ENCODE measurements around the gene CARF. TPM values are rescaled to one million over a fixed set of nuclear protein-coding genes. Genes with fewer than 3 reads are reported as not detected.
"Not testable (repeated sequence)": the region's sequence is repeated elsewhere in the genome, so short reads cannot be mapped to it uniquely, and the experiment has no call there.

The CARF gene
- polyA plus RNA-seq, 3 donors: 1.1 to 4.6 (median 2.8) TPM

GRCh38 chr2:202989749-202990148 is 77.7 kb downstream of the CARF start:
- H3K4me2 ChIP-seq (replicated peaks; ENCODE audit: extremely low read depth, low read length, poor library complexity, severe bottlenecking): no peak overlapping the region
- H4K20me1 ChIP-seq (ENCODE audit: insufficient read depth, low read length): no peaks in the 10 kb centered on the region
- H3K9ac ChIP-seq (ENCODE audit: insufficient read depth, low read length, poor library complexity, severe bottlenecking): no peak overlapping the region
- H3K4me3 ChIP-seq (replicated peaks in 1 of 3; ENCODE audit: low read depth in 2 of 3, low read length in 3 of 3): no peak overlapping the region
- Mint-ChIP-seq H3K36me3 (peaks cover 0 to 3% of the 10 kb centered on the region in 2 donors), H3K4me1 (no peaks in the 10 kb centered on the region), H3K4me3 (no peak overlapping the region), H3K9me3 (peaks cover 0 to 3% (median 0%) of the 10 kb centered on the region in 7 donors), H3K27ac (no peak overlapping the region), H3K27me3 (ENCODE audit: low read depth in 3 of 3) (peaks cover 0 to 1% (median 0%) of the 10 kb centered on the region in 3 donors)
- H3K27me3 ChIP-seq (ENCODE audit: control insufficient read depth in 2 of 2, insufficient read depth in 2 of 2, low read length in 2 of 2): no peaks in the 10 kb centered on the region
- TF ChIP-seq CTCF (IDR thresholded peaks at IDR 0.05): no peak
- H3K36me3 ChIP-seq (replicated peaks in 1 of 2; ENCODE audit: control insufficient read depth in 1 of 2, insufficient read depth in 2 of 2, low read length in 2 of 2): no peaks in the 10 kb centered on the region
- H3K4me1 ChIP-seq (ENCODE audit: control insufficient read depth in 1 of 2, insufficient read depth in 2 of 2, low read length in 2 of 2): no peaks in the 10 kb centered on the region
- no peak overlapping the region for H2AFZ ChIP-seq (ENCODE audit: insufficient read depth, low read depth, low read length, poor library complexity, severe bottlenecking)
- no peaks in the 10 kb centered on the region for H3K9me3 ChIP-seq (replicated peaks in 1 of 2; ENCODE audit: control insufficient read depth in 1 of 2, insufficient read depth in 1 of 2, low read length in 2 of 2)
- intact Hi-C loops (cut with micrococcal nuclease): no loop called here
- no CpG with 5 or more reads among the region's 1 CpG for WGBS (ENCODE audit: insufficient coverage)
- no peak for DNase-seq
- no peak overlapping the region for H3K27ac ChIP-seq (ENCODE audit: low read depth in 1 of 2, low read length in 2 of 2)
- no peaks in the 10 kb centered on the region for H3K79me2 ChIP-seq (ENCODE audit: insufficient read depth, low read length)

- H2AFZ ChIP-seq (ENCODE audit: insufficient read depth, low read depth, low read length, poor library complexity, severe bottlenecking): no peak overlapping the region
- Mint-ChIP-seq H3K27me3 (ENCODE audit: low read depth in 3 of 3) (peaks cover 0 to 1% (median 0%) of the 10 kb centered on the region in 3 donors), H3K4me3 (no peak overlapping the region), H3K36me3 (peaks cover 0 to 3% of the 10 kb centered on the region in 2 donors), H3K9me3 (peaks cover 0 to 3% (median 0%) of the 10 kb centered on the region in 7 donors), H3K4me1 (no peaks in the 10 kb centered on the region), H3K27ac (no peak overlapping the region)
- no peak for DNase-seq
- TF ChIP-seq CTCF (IDR thresholded peaks at IDR 0.05): no peak
- WGBS (ENCODE audit: insufficient coverage): no CpG with 5 or more reads among the region's 3 CpGs
- H3K4me1 ChIP-seq (ENCODE audit: control insufficient read depth in 1 of 2, insufficient read depth in 2 of 2, low read length in 2 of 2): no peaks in the 10 kb centered on the region
- no peak overlapping the region for H3K4me3 ChIP-seq (replicated peaks in 1 of 3; ENCODE audit: low read depth in 2 of 3, low read length in 3 of 3)
- H3K9ac ChIP-seq (ENCODE audit: insufficient read depth, low read length, poor library complexity, severe bottlenecking): no peak overlapping the region
- H3K79me2 ChIP-seq (ENCODE audit: insufficient read depth, low read length): no peaks in the 10 kb centered on the region
- H3K27me3 ChIP-seq (ENCODE audit: control insufficient read depth in 2 of 2, insufficient read depth in 2 of 2, low read length in 2 of 2): no peaks in the 10 kb centered on the region
- intact Hi-C loops (cut with micrococcal nuclease): no loop called here
- H4K20me1 ChIP-seq (ENCODE audit: insufficient read depth, low read length): no peaks in the 10 kb centered on the region
- no peaks in the 10 kb centered on the region for H3K36me3 ChIP-seq (replicated peaks in 1 of 2; ENCODE audit: control insufficient read depth in 1 of 2, insufficient read depth in 2 of 2, low read length in 2 of 2)
- no peaks in the 10 kb centered on the region for H3K9me3 ChIP-seq (replicated peaks in 1 of 2; ENCODE audit: control insufficient read depth in 1 of 2, insufficient read depth in 1 of 2, low read length in 2 of 2)
- no peak overlapping the region for H3K27ac ChIP-seq (ENCODE audit: low read depth in 1 of 2, low read length in 2 of 2)
- H3K4me2 ChIP-seq (replicated peaks; ENCODE audit: extremely low read depth, low read length, poor library complexity, severe bottlenecking): no peak overlapping the region
Measured at GRCh38 chr2:202990501-202990900, 78.4 kb downstream of the CARF start.

DNA sequence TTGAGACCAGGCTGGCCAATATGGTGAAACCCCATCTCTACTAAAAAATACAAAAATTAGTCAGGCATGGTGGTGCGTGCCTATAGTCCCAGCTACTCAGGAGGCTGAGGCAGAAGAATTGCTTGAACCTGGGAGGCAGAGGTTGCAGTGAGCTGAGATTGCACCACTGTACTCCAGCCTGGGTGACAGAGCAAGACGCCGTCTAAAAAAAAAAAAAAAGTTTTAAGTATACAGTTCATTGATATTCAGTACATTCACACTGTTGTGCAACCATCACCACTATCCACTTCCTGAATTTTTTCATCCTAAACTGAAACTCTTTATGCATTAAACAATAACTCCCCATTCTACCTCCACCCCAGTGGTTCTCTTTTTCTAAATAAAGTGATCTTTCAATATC is 85.0 kb downstream of the CARF start:
- no CpG with 5 or more reads among the region's 3 CpGs for WGBS (ENCODE audit: insufficient coverage)
- H3K36me3 ChIP-seq (replicated peaks in 1 of 2; ENCODE audit: control insufficient read depth in 1 of 2, insufficient read depth in 2 of 2, low read length in 2 of 2); H3K9me3 Mint-ChIP-seq; H3K4me3 Mint-ChIP-seq; H3K9me3 ChIP-seq (replicated peaks in 1 of 2; ENCODE audit: control insufficient read depth in 1 of 2, insufficient read depth in 1 of 2, low read length in 2 of 2); H3K79me2 ChIP-seq (ENCODE audit: insufficient read depth, low read length); H3K36me3 Mint-ChIP-seq; H3K27me3 Mint-ChIP-seq (ENCODE audit: low read depth in 3 of 3); H3K27me3 ChIP-seq (ENCODE audit: control insufficient read depth in 2 of 2, insufficient read depth in 2 of 2, low read length in 2 of 2); intact Hi-C loops (cut with micrococcal nuclease); H3K4me3 ChIP-seq (replicated peaks in 1 of 3; ENCODE audit: low read depth in 2 of 3, low read length in 3 of 3); H4K20me1 ChIP-seq (ENCODE audit: insufficient read depth, low read length); H3K9ac ChIP-seq (ENCODE audit: insufficient read depth, low read length, poor library complexity, severe bottlenecking): not testable (repeated sequence)
- peak overlapping the region; percentile 34 for H3K4me2 ChIP-seq (replicated peaks; ENCODE audit: extremely low read depth, low read length, poor library complexity, severe bottlenecking)
- H3K4me1 ChIP-seq (ENCODE audit: control insufficient read depth in 1 of 2, insufficient read depth in 2 of 2, low read length in 2 of 2): peaks cover 10 to 13% of the 10 kb centered on the region in 2 donors
- Mint-ChIP-seq H3K27ac (peak overlapping the region; percentile 79 to 96 (median 89)), H3K4me1 (peaks cover 11% of the 10 kb centered on the region)
- peak overlapping the region; percentile 14 to 70 for H3K27ac ChIP-seq (ENCODE audit: low read depth in 1 of 2, low read length in 2 of 2)
- peak; percentile 84 to 95 (median 92) for DNase-seq
- peak overlapping the region; percentile 26 for H2AFZ ChIP-seq (ENCODE audit: insufficient read depth, low read depth, low read length, poor library complexity, severe bottlenecking)

Data from CD14-positive monocyte (primary cell).